ENCODE data around the gene MLLT3. TPM values are rescaled to one million over a fixed set of nuclear protein-coding genes. Genes with fewer than 3 reads are reported as not detected.
"Not testable (repeated sequence)": the region's sequence is repeated elsewhere in the genome, so short reads cannot be mapped to it uniquely, and the experiment has no call there.

Gene MLLT3
- polyA plus RNA-seq, 1 donor = 32.4 TPM

DNA sequence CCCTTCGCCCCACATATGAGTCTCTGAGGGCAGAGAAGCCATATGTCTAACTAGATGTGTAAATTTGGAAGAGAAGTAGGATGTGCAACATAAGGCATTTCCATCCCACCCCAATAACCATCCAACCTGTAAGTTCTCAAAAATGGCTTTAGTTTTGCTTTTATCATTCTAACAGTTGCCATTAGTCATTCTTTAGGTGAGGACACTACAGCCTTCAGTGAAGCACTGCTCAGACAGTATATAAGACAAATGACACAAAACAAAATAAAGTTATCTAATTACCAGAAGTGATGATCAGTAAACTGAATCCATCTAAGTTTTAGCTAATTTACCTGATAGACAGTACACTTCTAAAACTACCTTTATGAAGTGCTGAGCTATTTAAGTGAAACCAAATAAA lies 23.9 kb downstream of the MLLT3 start:
- DNase-seq = no peak

DNA sequence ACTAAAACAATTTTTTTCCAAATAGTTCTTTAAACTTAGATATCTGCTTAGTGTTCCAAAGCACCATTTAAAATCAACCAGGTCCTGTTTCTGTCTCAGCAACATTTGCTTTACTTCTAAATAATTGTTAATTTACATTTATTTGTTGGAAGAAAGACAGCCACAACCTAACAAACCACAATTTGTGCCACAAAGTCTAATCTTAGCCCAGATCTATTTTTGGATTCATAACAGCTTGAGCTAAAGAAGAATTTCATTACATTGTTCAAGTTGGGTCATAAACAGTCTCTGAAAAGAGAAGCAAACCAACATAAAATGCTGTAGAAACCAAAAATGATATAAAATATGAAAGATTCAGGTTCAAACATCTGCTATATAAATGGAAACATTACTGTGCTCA lies 24.4 kb downstream of the MLLT3 start:
- DNase-seq = no peak

GRCh38 chr9:20594608-20595007 lies 27.7 kb downstream of the MLLT3 start:
- no peak for DNase-seq

DNA sequence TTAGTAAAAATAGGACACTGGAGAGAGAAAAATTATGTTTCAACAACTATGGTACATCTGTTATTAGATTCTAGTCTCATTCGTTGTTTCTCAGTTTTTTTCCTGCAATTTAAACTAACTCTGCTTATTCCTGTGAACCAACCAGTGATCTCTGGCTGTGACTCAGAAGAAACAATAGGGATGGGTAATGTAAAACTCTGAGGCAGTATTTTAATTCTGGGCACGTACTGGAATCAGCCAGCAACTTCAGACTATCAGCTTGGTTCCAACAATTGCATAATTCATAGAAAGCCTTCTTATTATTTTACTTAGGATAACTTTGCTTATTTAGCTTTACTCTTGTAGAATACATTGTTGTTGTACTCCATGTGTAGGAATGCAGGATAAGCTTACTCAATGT lies 28.8 kb downstream of the MLLT3 start:
- DNase-seq = no peak

DNA sequence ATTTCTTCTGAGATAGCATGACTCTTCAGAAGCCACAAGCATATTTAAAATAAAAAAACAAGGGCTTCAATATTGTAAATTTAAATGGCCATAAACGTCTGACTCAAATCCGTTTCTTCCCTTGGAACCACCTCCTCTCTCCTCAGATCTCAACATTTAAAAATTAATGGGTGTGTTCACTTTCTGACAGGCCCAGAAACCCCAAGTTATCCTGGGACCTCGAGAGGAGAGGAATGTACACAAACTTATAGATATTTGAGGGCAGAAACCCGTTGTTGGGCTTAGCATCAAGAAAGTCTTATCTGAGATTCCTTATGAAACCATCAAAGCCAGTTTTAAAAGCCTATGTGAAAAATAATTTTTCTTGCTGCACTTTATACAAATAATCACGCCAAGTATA lies 29.2 kb downstream of the MLLT3 start:
- DNase-seq = no peak

GRCh38 chr9:20592673-20593072 lies 29.6 kb downstream of the MLLT3 start:
- DNase-seq = no peak

- no peak for DNase-seq
These were observed 31.1 kb downstream of the MLLT3 start for GRCh38 chr9:20591223-20591622.

GRCh38 chr9:20584968-20585643 lies 37.2 kb downstream of the MLLT3 start:
- DNase-seq = no peak

- DNase-seq = not testable (repeated sequence)
These were observed 39.2 kb downstream of the MLLT3 start for GRCh38 chr9:20583088-20583487.

DNA sequence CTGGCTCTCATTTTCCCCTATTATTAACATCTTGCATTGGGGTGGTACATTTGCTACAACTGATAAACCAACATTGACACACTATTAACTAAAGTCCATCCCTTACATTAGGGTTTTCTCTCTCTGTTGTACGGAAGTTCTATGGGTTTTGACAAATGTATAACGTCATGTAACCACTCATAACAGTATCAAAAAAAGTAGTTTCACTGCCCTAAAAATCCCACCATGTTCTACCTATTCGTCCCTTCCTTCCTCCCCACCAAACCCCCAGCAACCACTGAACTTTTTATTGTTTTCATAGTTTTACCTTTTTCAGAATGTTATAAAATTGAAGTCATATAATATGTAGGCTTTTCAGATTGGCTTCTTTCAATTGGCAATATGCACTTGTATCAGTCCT lies 40.1 kb downstream of the MLLT3 start:
- no peak for DNase-seq

DNA sequence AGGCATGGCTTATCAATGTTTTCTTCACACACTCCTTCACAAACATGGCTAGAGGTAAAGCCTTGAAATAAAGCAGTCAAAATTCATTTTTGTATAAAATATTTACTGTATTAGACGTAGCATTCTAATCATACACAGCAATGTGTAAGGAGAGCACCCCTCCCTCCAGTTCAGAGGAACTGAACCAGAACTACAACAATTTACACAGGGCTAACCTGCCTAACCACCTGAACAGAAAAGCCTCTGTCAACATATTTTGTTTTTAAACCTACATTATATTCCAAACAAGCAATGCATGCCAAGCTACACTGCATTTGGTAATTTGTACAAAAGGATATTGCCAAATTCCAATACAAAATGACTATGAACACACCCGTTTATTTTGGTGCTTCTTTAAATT lies 41.6 kb downstream of the MLLT3 start:
- DNase-seq = no peak

DNA sequence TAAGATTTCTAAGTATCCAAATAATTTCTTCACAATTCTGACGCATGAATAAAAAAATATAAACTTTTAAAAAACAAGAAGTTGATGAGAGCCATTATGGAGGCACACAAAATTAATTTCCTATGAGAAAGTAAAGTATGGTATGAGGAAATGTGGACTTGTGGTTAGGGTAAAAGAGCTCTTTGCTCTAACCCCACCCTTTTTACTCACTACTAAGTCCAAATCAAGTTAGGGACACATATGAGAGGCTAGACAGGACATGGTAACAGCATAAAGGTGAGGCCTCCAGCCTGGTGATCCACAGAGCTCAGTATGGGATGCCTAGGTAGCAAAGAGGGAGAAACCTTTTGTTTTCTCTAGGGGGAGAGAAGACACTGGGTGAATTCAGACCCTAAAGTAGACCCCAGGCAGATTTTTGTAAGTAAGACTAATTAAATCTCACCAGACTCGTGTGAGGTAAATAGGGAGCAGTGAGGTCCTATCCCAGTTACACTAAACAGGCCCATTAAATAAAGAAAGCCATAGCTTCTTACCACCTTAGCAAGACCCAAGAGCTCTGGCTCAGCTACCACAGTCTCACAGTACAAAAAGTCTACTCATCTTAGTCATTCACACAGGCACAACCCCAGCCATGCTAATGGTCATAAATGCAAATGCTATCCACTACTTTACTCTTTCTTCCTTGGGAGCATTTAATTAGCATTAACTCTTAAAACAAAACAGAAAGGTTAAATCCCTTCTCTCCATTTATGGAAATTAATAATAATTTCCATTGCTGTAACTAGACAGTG lies 42.6 kb downstream of the MLLT3 start:
- DNase-seq = no peak

DNA sequence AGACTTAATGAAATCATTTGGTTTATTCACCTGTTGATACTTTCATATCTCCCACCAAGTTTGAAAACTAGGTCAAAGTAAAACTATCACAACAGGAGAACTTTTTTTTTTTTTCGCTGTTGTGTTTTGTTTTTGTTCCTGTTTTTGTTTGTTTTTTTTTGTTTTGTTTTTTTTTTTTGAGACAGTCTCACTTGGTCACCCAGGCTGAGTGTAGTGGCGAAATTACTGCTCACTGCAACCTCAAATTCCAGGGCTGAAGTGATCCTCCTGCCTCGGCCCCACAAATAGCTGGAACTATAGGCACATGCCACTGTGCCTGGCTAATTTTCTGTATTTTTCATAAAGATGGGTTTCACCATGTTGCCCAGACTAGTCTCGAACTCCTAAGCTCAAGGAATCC lies 49.3 kb downstream of the MLLT3 start:
- no peak for DNase-seq

DNA sequence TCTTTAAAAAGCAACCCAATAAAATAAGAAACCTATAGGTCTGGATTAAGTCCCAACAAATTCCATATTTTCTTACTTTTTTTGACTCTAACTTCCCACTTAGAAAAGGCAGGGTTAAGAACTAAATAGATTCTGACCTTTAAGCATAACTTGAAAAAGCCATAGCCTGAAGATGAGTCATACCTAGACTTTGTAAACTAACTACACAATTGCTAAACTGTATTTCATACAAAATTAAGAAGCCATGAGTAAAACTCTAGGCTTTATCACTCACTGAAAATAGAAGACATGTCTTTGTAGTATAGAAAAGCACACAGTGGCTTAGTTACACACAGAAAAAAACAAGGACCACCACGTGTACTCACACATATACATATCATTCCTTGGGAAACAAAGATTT lies 51.5 kb downstream of the MLLT3 start:
- no peak for DNase-seq

DNA sequence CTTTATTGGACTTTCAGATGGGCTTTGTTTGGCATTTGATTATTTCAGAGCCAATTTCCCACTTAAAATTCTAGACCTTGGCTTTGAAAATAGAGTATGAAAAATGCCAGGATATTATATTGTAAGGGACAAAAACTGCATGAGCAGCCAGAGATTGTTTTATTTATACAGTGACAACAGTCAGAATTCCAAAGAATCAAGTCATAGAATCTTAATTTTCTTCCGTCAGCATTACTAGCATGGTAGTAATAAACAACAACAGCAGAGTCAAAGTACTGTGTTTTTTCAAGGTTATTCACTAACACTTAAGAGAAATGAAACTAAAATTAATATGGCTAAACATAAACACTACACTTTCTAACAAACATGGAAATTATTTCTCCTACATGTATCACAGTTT lies 52.2 kb downstream of the MLLT3 start:
- DNase-seq = no peak

- no peak for DNase-seq
These were observed 52.8 kb downstream of the MLLT3 start for GRCh38 chr9:20569525-20569924.

- no peak for DNase-seq
These were observed 53.9 kb downstream of the MLLT3 start for GRCh38 chr9:20568400-20568799.

DNA sequence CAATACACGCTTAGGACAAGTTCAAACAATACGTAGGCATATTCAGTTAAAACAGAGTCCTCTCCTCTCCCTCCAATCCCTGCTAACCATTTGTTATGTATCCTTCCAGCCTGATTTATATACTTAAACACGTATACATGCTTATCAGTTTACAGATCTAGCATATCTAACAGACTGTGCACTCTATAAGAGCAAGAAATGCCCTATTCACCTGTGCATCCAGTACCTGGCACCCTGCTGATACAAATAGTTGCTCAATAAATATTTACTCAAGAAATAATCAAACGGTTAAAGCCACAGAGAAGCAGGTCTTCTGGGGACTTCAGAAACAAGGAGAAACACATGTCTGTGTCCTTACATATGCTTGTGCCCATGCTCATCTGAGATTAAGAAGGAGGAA lies 55.9 kb downstream of the MLLT3 start:
- DNase-seq = no peak

DNA sequence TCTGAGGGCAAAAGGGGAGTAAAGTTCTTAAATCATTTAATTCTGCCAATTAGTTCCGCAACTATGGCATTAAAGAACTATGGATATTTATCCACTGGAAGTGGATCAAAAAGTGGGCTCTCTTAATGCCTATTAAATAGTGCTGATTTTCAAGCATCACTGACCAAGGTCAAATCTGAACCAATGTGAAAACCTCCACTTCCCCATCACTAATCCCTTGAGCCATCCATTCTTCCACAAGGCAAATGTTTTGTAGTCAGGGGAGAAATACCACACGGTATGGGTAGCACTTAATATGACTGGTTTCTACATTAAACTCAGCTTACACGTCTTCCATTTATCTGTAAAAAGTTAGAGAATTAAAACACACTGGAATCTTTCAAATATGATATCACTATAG lies 57.6 kb downstream of the MLLT3 start:
- no peak for DNase-seq

GRCh38 chr9:20563917-20564316 lies 58.4 kb downstream of the MLLT3 start:
- DNase-seq = no peak

DNA sequence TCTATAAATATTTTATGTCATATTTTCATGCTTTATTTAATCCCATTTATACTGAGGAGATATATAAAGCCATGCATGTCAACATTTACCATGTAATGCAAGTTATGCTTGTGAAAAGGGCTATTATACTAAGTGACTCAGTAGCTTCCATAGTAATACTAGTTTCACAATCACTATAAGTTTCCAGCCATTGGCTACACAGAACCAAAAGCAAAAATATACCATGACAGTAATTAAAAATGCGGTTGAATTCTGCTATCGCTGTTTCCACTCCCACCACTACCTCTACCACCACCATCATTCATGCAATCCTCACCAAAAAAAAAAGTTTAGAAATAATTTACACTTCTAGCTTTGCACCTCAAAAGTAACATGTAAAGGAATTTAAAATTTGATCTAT lies 60.2 kb downstream of the MLLT3 start:
- no peak for DNase-seq

DNA sequence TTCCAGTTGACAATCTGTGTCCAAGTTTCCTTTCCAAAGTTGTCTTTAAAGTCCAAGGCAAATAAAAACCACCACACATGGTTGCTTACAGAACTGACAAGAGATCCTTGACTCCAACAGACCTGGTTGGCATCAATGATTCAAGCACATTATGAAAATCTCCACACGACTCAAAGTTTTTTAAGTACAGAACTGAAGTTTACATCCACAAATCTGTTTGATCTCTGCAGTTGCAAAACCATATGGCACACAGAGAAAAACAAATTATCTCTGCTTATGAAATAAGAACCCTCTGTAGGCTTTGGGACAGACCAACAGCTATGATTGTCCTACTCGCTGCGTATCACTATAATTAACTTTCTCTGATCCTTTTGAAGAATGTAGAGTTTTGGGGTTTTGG lies 60.8 kb downstream of the MLLT3 start:
- DNase-seq = no peak

DNA sequence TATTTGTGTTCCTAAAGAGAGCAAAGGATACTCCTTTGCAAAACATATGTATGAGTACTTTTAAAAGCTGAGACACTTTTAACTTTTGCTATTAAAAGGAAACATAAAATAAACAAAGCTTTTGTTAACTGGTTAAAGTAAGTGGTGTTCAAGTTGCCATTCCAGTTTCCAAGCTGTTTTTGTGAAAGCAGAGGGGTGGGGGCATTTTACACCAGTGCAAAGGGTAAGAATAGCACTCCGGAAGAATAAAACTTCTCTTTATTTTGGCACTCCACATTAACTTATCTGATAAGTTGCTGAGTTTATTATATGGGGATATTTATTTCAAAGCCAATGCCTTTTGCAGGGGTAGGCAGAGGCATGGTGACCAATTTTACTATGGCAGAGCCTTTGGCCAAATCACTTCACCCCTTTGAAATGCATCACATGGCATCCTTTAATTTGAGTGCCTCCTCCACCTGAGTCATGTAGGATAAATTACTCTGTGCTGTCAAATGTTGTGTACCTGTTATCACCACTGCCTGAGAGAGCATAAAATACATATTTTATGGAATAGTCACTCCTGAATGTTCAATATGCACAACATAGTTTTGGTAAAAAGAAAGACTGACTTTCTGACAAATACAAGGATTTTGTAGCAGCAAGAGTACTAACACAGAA lies 62.9 kb downstream of the MLLT3 start:
- no peak for DNase-seq

Data from left kidney (tissue), 2 donors.